Fibroblast of pulmonary artery (primary cell): Measurements from ENCODE around the gene PRSS2.

Experiments
- DNase-seq: peaks from one replicate; pipeline ENCODE4 v3.0.0-alpha.2; 2010; ENCODE audit warnings: low read depth
- H3K4me3 ChIP-seq: replicated peaks from 2 replicates; pipeline ENCODE4 v1.5.1; 2011; ENCODE audit warnings: low read depth, mild to moderate bottlenecking, control low read depth, low read length, moderate library complexity
- TF ChIP-seq, protein P1 (sequence below): IDR thresholded peaks from 2 replicates; pipeline ENCODE4 v1.5.1; 2011; ENCODE audit warnings: mild to moderate bottlenecking, control low read depth, low read length, inconsistent platforms; ENCODE audit errors: missing control alignments

The PRSS2 gene

DNA sequence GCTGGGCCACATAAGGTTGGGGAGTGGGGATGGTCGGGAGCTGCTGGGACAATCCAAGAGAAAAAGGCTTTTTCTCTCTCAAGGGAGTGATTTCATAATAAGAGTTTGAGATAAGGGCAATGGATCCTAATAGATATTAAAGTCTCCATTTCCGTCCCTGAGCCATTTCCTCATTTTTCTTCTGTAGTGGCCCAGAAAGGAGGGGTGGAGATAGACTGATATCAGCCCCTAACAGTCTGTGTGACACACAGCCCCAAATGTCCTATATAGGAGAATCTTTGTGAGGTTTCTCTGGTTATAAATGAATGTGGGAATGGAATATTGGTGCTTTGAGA is 35.2 kb downstream of the PRSS2 start:
- TF ChIP-seq, protein P1, sequence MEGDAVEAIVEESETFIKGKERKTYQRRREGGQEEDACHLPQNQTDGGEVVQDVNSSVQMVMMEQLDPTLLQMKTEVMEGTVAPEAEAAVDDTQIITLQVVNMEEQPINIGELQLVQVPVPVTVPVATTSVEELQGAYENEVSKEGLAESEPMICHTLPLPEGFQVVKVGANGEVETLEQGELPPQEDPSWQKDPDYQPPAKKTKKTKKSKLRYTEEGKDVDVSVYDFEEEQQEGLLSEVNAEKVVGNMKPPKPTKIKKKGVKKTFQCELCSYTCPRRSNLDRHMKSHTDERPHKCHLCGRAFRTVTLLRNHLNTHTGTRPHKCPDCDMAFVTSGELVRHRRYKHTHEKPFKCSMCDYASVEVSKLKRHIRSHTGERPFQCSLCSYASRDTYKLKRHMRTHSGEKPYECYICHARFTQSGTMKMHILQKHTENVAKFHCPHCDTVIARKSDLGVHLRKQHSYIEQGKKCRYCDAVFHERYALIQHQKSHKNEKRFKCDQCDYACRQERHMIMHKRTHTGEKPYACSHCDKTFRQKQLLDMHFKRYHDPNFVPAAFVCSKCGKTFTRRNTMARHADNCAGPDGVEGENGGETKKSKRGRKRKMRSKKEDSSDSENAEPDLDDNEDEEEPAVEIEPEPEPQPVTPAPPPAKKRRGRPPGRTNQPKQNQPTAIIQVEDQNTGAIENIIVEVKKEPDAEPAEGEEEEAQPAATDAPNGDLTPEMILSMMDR = no peak
- no peak for DNase-seq
- H3K4me3 ChIP-seq = no peak overlapping the region

DNA sequence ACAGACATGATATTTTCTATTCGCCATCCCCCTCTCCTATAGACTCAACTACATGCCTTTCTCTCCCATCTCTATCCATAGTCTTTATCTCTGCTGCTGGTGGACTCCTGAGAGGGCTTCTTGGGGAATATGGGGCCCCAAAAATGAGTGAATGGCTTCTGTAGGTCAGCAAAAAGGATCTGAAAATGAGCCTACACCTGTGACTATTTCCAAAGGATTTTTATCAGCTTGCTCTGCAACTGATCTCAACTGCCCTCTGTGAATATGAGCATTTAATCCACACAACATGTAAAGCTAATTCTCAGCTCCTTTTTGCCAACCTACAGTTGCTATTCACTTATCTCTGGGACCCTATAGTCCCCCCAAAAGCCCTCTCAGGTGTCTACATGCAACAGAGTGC is 36.2 kb downstream of the PRSS2 start:
- TF ChIP-seq, protein P1 = no peak
- no peak overlapping the region for H3K4me3 ChIP-seq
- no peak for DNase-seq

DNA sequence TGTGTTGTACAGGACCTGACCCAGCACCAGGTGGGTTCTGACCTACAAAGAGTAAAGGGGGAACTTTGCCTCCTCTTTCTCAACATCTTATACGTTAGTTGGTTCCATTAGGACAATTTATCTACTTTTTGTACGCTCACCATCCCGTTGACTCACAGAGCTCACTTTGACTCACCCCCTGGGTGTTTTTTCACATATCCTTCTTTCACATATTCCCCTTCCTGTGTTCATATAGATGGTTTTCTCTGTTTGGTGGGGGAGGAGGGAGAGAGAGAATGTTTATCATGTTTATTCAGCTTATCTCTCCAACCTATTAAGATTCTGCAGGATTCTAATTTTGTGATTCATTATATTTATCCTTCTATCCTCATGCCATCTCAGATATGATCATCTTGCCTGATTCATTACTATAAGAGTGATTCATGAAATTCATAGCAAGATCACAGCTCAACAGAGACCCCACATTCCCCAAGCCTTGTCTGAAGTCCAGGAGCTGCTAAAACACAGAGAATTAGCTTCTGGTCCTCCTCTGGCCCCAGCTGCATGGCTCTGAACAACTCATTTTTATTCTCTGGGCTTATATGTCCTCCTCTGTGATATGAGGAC is 37.2 kb downstream of the PRSS2 start:
- peak; percentile 20 for DNase-seq
- no peak overlapping the region for H3K4me3 ChIP-seq
- TF ChIP-seq, protein P1 = no peak

DNA sequence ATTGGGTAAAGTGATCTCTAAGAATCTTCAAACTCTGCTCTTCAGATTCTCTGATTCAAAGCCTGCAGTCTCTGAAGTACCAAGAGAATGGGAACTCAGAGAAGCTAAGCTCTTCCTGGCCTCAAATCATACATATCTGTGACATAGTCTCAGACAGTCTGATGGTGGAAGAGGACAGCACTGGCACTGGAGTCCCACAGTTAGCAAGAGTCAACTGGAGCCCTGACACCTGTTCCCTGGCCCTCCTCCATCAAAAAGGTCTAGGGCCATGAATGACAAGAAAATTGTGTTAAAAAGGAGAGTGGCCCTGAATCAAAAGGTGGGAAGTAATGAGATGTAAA is 37.7 kb downstream of the PRSS2 start:
- TF ChIP-seq, protein P1 = no peak
- no peak overlapping the region for H3K4me3 ChIP-seq
- no peak for DNase-seq

DNA sequence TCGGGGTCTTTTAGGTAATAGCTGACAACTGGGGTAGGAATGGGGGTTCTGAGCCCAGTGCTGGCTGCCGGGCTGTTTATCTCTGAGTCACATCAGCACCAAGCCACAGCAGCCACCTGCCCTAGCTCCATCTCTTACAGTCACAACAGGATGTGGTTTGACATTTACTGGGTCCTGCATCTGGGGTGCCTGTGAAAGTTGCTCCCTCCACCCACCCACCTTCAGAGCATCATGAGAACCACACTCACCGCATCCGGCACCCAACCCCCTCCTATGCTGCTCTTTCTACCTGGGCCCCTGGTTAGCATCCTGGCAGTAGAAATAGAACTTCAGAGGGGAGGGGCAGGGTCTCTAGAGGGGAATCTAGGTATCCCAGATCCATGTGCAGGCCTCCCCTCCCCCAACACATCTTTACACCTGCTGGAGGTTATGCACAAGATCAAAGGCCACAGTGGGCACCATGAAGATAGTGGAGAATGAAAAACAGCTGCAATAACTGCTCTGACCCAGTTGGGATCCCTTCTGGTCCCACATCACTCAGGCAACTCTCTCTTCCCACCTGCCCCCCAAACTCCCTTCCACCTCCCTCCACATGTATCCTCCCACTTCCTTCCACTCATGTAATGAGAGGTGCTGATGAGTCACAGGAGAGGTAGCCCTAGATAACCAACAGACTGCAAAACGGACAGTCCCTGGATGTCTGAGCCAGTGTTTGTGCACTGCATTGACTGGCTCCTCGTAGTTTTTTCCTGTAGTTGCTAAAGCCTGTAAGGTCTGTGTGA is 38.2 kb downstream of the PRSS2 start:
- H3K4me3 ChIP-seq = no peak overlapping the region
- DNase-seq = no peak
- TF ChIP-seq, protein P1 = no peak

DNA sequence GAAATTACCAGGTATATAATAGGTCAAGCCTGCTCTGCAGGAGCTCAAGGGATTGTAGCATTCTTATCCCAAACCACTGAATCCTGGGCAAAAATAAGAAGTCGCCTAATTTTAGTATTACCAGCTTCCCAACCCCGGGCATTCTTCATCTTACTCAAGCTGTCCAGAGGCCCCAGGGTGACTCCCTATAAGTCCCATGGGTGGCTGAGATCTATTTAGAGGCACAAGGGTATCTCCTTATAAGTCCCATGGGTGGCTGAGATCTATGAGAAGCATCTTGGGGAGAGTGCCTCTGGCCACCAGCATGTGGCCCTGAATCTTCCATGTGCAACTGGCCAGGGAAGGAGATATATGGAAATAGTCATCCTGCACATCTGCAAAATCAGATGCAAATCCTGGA is 38.9 kb downstream of the PRSS2 start:
- TF ChIP-seq, protein P1 = no peak
- DNase-seq = no peak
- H3K4me3 ChIP-seq = no peak overlapping the region
